Measurements from ENCODE around the gene UCHL3. TPM values are rescaled to one million over a fixed set of nuclear protein-coding genes. Genes with fewer than 3 reads are reported as not detected.

The UCHL3 gene
- total and polyA plus RNA-seq, 2 of the 4 experiments (the other 2 are of a cell fraction), result 63.8 to 68.3 TPM

DNA sequence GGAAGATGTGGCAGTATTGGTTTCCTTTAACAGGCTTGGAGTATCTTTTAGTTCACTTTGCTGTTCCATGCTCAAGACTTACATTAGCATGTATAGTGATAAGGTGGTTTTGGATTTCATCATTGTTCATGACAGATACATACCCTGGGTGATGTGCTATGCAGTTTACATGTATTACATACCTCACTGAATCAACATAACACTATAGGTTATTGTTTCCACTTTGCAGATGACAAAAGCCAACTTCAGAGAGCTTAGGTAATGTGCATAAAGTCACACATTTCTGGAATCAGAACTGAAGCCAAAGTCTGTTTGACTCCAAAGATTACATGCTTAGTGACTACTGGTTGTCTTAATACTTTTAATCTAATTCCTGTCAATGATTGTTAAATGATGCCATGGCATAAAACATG is 19.0 kb upstream of the UCHL3 start:
- Histone ChIP-seq H3K4me2 (ENCODE audit: low read depth, low read length) (no peak overlapping the region), H2BK120ac (ENCODE audit: low read depth, low read length) (no peak overlapping the region), H3K27ac (ENCODE audit: insufficient read depth, low read length) (no peak overlapping the region), H2AFZ (replicated peaks; ENCODE audit: low read length, poor library complexity) (no peak overlapping the region), H4K20me1 (ENCODE audit: insufficient read depth, low read length) (no peaks in the 10 kb centered on the region), H3K56ac (ENCODE audit: extremely low read depth, insufficient read depth, low read length) (no peak overlapping the region), H4K8ac (ENCODE audit: low read depth in 2 of 2, low read length in 2 of 2) (no peak overlapping the region), H3K9ac (ENCODE audit: low read depth, low read length) (no peak overlapping the region), H4K91ac (ENCODE audit: insufficient read depth, low read depth, low read length) (no peak overlapping the region), H3K9me1 (ENCODE audit: insufficient read depth, low read length) (no peaks in the 10 kb centered on the region), H3K18ac (ENCODE audit: low read depth, low read length) (no peak overlapping the region), H2AK5ac (ENCODE audit: low read depth, low read length) (no peak overlapping the region), H3K23ac (ENCODE audit: low read depth, low read length) (no peak overlapping the region), H3K14ac (replicated peaks; ENCODE audit: low read depth, low read length) (no peak overlapping the region), H2BK20ac (ENCODE audit: low read depth, low read length) (no peak overlapping the region), H3K27me3 (ENCODE audit: control insufficient read depth, insufficient read depth, low read length) (no peaks in the 10 kb centered on the region), H3K4ac (ENCODE audit: low read depth, low read length) (no peak overlapping the region), H4K5ac (ENCODE audit: low read depth, low read length) (no peak overlapping the region), H3K79me1 (ENCODE audit: low read depth in 1 of 2, low read length in 2 of 2) (peaks cover 19 to 24% of the 10 kb centered on the region in 2 experiments), H3K36me3 (ENCODE audit: control insufficient read depth, insufficient read depth, low read length) (peaks cover 15% of the 10 kb centered on the region), H2BK5ac (ENCODE audit: low read depth, low read length, poor library complexity, severe bottlenecking) (no peak overlapping the region), H2BK15ac (ENCODE audit: low read depth, low read length) (no peak overlapping the region), H3K9me3 (ENCODE audit: control insufficient read depth, insufficient read depth, low read length) (no peaks in the 10 kb centered on the region), H3K4me1 (ENCODE audit: control insufficient read depth, insufficient read depth, low read length) (no peaks in the 10 kb centered on the region), H3K4me3 (ENCODE audit: insufficient read depth, low read depth, low read length) (no peak overlapping the region), H2AK9ac (replicated peaks; ENCODE audit: low read depth, low read length, poor library complexity) (no peak overlapping the region)
- intact Hi-C loops (cut with micrococcal nuclease), result no loop called here
- in situ Hi-C loops (cut with MboI; ENCODE audit: low sequenced_read_pairs), result no loop called here
- CTCF ChIA-PET, result no interaction called here
- dilution Hi-C loops (cut with HindIII; ENCODE audit: low sequenced_read_pairs, unreplicated experiment), result no loop called here
- no TSS peak for BruUV-seq (replicated peaks)
- ATAC-seq (ENCODE audit: low read depth) (no peak), DNase-seq (no peak)
- POLR2A ChIA-PET (ENCODE audit: unreplicated experiment), result no interaction called here
- TF ChIP-seq SMC3 (IDR thresholded peaks at IDR 0.05; ENCODE audit: low read depth, low read length) (no peak), POLR2A (IDR thresholded peaks at IDR 0.05; ENCODE audit: low read depth, low read length) (no peak), RAD21 (IDR thresholded peaks at IDR 0.05; ENCODE audit: low read length) (no peak), MAFK (IDR thresholded peaks at IDR 0.05; ENCODE audit: low read depth, low read length) (no peak), MAZ (IDR thresholded peaks at IDR 0.05; ENCODE audit: borderline replicate concordance, low read depth, low read length) (no peak), RFX5 (IDR thresholded peaks at IDR 0.05; ENCODE audit: low read depth, low read length) (no peak), RCOR1 (IDR thresholded peaks at IDR 0.05; ENCODE audit: insufficient replicate concordance, low read length) (no peak), MXI1 (IDR thresholded peaks at IDR 0.05; ENCODE audit: borderline replicate concordance, low read depth, low read length) (no peak)
- TF ChIP-seq, protein P1, sequence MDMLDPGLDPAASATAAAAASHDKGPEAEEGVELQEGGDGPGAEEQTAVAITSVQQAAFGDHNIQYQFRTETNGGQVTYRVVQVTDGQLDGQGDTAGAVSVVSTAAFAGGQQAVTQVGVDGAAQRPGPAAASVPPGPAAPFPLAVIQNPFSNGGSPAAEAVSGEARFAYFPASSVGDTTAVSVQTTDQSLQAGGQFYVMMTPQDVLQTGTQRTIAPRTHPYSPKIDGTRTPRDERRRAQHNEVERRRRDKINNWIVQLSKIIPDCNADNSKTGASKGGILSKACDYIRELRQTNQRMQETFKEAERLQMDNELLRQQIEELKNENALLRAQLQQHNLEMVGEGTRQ (IDR thresholded peaks at IDR 0.05; ENCODE audit: low read depth, low read length), result no peak
